ENCODE measurements around the gene HAUS7.

DNA sequence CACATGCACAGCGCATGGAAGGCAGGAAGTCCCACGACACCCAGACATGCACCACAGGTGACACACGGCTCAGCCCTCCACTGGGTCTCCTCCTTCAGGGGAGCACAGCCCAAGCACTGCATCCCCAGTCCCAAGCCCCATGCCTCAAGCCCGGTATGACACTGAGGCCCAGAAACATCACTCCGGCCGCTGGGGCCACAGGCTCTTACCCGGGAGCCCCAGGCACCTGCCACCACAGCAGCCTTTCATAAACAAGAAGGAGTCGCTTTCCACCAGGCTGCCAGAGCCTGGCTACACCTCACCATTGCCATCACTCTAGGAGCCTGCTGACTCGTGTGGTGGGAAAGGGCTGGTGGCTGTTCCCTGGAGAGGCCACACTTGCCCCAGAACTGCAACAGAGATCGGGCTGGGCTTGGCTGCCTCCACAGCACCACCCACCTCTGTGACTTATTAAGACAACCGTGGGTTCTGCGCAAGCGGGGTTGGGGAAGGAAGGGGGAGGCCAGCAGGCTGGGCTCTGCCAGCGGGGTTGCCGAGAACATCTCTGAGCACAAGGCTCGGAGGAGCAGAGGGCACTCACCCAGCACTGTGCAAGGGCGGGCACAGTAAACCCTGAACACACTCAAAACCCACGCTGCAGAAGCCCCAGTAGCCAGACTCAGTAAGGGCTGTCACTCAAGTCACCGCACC is 4.5 kb downstream of the HAUS7 start:
- no peak for TF ChIP-seq EZH2phosphoT487 (IDR thresholded peaks at IDR 0.05; ENCODE audit: borderline replicate concordance)
- TF ChIP-seq, protein P1, sequence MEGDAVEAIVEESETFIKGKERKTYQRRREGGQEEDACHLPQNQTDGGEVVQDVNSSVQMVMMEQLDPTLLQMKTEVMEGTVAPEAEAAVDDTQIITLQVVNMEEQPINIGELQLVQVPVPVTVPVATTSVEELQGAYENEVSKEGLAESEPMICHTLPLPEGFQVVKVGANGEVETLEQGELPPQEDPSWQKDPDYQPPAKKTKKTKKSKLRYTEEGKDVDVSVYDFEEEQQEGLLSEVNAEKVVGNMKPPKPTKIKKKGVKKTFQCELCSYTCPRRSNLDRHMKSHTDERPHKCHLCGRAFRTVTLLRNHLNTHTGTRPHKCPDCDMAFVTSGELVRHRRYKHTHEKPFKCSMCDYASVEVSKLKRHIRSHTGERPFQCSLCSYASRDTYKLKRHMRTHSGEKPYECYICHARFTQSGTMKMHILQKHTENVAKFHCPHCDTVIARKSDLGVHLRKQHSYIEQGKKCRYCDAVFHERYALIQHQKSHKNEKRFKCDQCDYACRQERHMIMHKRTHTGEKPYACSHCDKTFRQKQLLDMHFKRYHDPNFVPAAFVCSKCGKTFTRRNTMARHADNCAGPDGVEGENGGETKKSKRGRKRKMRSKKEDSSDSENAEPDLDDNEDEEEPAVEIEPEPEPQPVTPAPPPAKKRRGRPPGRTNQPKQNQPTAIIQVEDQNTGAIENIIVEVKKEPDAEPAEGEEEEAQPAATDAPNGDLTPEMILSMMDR (conservative IDR thresholded peaks at IDR 0.05; ENCODE audit: low read length): no peak

Measured in Loucy (cell line).